ENCODE data around the gene GNG7.

GRCh38 chr19:2744113-2744512, 41.6 kb upstream of the GNG7 start:
- TF ChIP-seq CTCF (IDR thresholded peaks at IDR 0.05) (no peak), POLR2AphosphoS5 (IDR thresholded peaks at IDR 0.05) (no peak)
